Islet of Langerhans (tissue), 1 donor: Measurements from ENCODE around the gene HMCN2.

Experiments
- FAIRE-seq: peaks from one replicate; lab custom pipeline; 2011; peaks lifted over from hg19 to GRCh38; lab: Jason Lieb, UNC

Gene HMCN2

GRCh38 chr9:130437011-130437789 lies 171.6 kb downstream of the HMCN2 start:
- FAIRE-seq = no peak

- no peak for FAIRE-seq
Observed at GRCh38 chr9:130438382-130438981, 172.9 kb downstream of the HMCN2 start.

- FAIRE-seq = no peak
Observed at GRCh38 chr9:130441031-130441430, 175.5 kb downstream of the HMCN2 start.

GRCh38 chr9:130442746-130443455 lies 177.3 kb downstream of the HMCN2 start:
- FAIRE-seq = no peak

- FAIRE-seq = no peak
Observed at GRCh38 chr9:130443456-130443801, 177.9 kb downstream of the HMCN2 start.

- FAIRE-seq = no peak
Observed at GRCh38 chr9:130443840-130444492, 178.4 kb downstream of the HMCN2 start.

- FAIRE-seq = no peak
Observed at GRCh38 chr9:130444565-130445221, 179.1 kb downstream of the HMCN2 start, which contains the start of gene ASS1. Gene ASS1, plus strand, starts transcription at chr9:130444961. Its CDS starts 7,268 bp downstream, at chr9:130452229.

- no peak for FAIRE-seq
Observed at GRCh38 chr9:130445268-130445983, 179.9 kb downstream of the HMCN2 start.

GRCh38 chr9:130446101-130446861 lies 180.7 kb downstream of the HMCN2 start:
- FAIRE-seq = no peak

- FAIRE-seq = no peak
Observed at GRCh38 chr9:130447193-130447816, 181.7 kb downstream of the HMCN2 start.

- FAIRE-seq = no peak
Observed at GRCh38 chr9:130448035-130448624, 182.6 kb downstream of the HMCN2 start.

GRCh38 chr9:130448771-130449603 lies 183.4 kb downstream of the HMCN2 start:
- FAIRE-seq = no peak

- no peak for FAIRE-seq
Observed at GRCh38 chr9:130450344-130451003, 184.9 kb downstream of the HMCN2 start.

- FAIRE-seq = no peak
Observed at GRCh38 chr9:130451004-130451390, 185.4 kb downstream of the HMCN2 start.

GRCh38 chr9:130451509-130452388 lies 186.2 kb downstream of the HMCN2 start:
- no peak for FAIRE-seq

GRCh38 chr9:130452835-130453234 lies 187.3 kb downstream of the HMCN2 start:
- no peak for FAIRE-seq

GRCh38 chr9:130453487-130453886 lies 187.9 kb downstream of the HMCN2 start:
- no peak for FAIRE-seq
